Measurements from ENCODE around the gene SELENOV.
A peak's percentile ranks its signal among the peaks of the same experiment; 100 is the strongest.

The SELENOV gene

DNA sequence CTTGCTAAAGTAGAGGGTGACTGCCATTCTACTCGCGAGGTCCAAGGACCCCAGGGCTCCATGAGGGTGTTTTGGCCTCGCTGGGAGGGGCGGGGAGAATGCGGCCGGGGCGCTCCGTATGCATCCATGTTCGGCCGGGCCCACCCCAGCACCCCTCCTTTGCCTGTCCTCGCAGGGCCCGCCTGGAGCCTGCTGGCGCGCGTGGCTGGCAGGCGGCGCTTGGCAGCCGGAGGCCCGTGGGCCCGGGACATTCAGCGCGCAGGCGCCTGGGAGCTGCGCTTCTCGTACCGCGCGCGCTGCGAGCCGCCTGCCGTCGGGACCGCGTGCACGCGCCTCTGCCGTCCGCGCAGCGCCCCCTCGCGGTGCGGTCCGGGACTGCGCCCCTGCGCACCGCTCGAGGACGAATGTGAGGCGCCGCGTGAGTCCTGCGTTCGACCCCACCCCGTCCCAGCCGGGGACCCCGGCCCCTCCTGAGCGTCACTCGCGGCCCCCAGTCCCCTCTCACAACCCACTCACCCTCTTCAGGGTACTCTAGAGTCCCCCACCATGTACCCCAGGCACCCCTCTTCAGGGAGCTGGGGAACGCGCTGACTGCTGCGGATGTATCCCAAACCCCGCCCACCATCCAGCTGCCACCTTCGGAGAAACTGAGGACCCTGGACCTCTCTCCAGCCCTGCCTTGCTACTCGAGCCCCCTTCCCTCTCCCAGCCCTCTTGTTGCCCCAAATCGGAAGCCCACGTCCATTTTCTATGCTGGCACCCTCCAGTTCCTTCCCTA lies 12.1 kb upstream of the SELENOV start:
- peak overlapping the region; percentile 50 for H4K12ac ChIP-seq (ENCODE audit: low read depth, low read length)
- H3K9me3 ChIP-seq (ENCODE audit: insufficient read depth, low read depth, low read length) = peaks cover 16% of the 10 kb centered on the region
- H2BK12ac ChIP-seq (ENCODE audit: low read length) = no peak overlapping the region
- peak overlapping the region; percentile 92 for H2AFZ ChIP-seq (ENCODE audit: insufficient read depth, low read length, poor library complexity)
- H2BK5ac ChIP-seq (ENCODE audit: low read depth, low read length, poor library complexity) = no peak overlapping the region
- H4K8ac ChIP-seq (ENCODE audit: low read depth, low read length) = peak overlapping the region; percentile 65
- H3K79me1 ChIP-seq (ENCODE audit: low read length) = peaks cover 2% of the 10 kb centered on the region
- no peak overlapping the region for H3K4ac ChIP-seq (ENCODE audit: low read depth, low read length)
- H3K18ac ChIP-seq (ENCODE audit: low read length) = no peak overlapping the region
- H3K4me3 ChIP-seq (ENCODE audit: low read depth, low read length) = no peak overlapping the region
- H3K27ac ChIP-seq (ENCODE audit: low read depth, low read length) = no peak overlapping the region
- H3K4me2 ChIP-seq (ENCODE audit: low read length) = peak overlapping the region; percentile 40
- no peak overlapping the region for H3K23ac ChIP-seq (ENCODE audit: low read length)
- no peak overlapping the region for H3K14ac ChIP-seq (ENCODE audit: low read length)
- peak; percentile 77 to 85 for DNase-seq
- H2BK120ac ChIP-seq (ENCODE audit: insufficient read depth, low read length, poor library complexity) = no peak overlapping the region
- no peak overlapping the region for H3K9ac ChIP-seq (ENCODE audit: low read length)
- no peak overlapping the region for H4K91ac ChIP-seq (ENCODE audit: low read depth, low read length)
- no peaks in the 10 kb centered on the region for H3K79me2 ChIP-seq (ENCODE audit: control insufficient read depth, insufficient read depth, low read length, poor library complexity)
- H2AK5ac ChIP-seq (ENCODE audit: low read length) = no peak overlapping the region
- peaks cover 47% of the 10 kb centered on the region for H3K27me3 ChIP-seq (ENCODE audit: insufficient read depth, low read length)
- no CpG with 5 or more reads among the region's 69 CpGs for WGBS (ENCODE audit: extremely low coverage, insufficient coverage, insufficient read length)
- peaks cover 11 to 15% of the 10 kb centered on the region in 2 experiments for H3K4me1 ChIP-seq (ENCODE audit: control insufficient read depth in 1 of 2, insufficient read depth in 2 of 2, low read length in 2 of 2)
- no peaks in the 10 kb centered on the region for H3K36me3 ChIP-seq (ENCODE audit: control insufficient read depth in 1 of 2, insufficient read depth in 2 of 2, low read length in 2 of 2)

DNA sequence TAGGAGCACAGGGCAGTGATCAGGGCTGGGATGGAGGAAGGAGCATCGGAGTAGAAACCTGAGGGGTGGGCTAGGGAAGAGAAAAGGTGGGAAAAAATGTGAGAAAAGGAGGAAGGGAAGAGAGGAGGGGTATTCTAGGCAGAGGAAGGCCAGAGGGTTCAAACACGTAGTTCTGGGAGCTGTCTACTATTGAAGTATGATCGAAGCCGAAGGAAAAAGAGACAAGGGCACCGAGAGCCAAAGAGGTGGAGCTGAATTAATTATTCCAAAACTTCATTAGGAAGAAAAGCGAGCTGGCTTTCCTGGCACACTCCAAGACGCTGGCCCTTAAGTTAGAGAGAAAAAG lies 8.4 kb upstream of the SELENOV start:
- Histone ChIP-seq H3K36me3 (ENCODE audit: control insufficient read depth in 1 of 2, insufficient read depth in 2 of 2, low read length in 2 of 2) (no peaks in the 10 kb centered on the region), H3K27me3 (ENCODE audit: insufficient read depth, low read length) (peaks cover 33% of the 10 kb centered on the region), H3K79me1 (ENCODE audit: low read length) (peaks cover 2% of the 10 kb centered on the region), H3K18ac (ENCODE audit: low read length) (no peak overlapping the region), H2BK12ac (ENCODE audit: low read length) (no peak overlapping the region), H3K79me2 (ENCODE audit: control insufficient read depth, insufficient read depth, low read length, poor library complexity) (no peaks in the 10 kb centered on the region), H3K4ac (ENCODE audit: low read depth, low read length) (no peak overlapping the region), H3K4me1 (ENCODE audit: control insufficient read depth in 1 of 2, insufficient read depth in 2 of 2, low read length in 2 of 2) (peaks cover 6 to 8% of the 10 kb centered on the region in 2 experiments), H2BK120ac (ENCODE audit: insufficient read depth, low read length, poor library complexity) (no peak overlapping the region), H4K8ac (ENCODE audit: low read depth, low read length) (no peak overlapping the region), H2BK5ac (ENCODE audit: low read depth, low read length, poor library complexity) (no peak overlapping the region), H2AK5ac (ENCODE audit: low read length) (no peak overlapping the region), H3K27ac (ENCODE audit: low read depth, low read length) (no peak overlapping the region), H4K91ac (ENCODE audit: low read depth, low read length) (no peak overlapping the region), H3K14ac (ENCODE audit: low read length) (no peak overlapping the region), H3K4me2 (ENCODE audit: low read length) (peak overlapping the region; percentile 90), H3K9ac (ENCODE audit: low read length) (no peak overlapping the region), H3K4me3 (ENCODE audit: low read depth, low read length) (no peak overlapping the region), H3K23ac (ENCODE audit: low read length) (no peak overlapping the region), H3K9me3 (ENCODE audit: insufficient read depth, low read depth, low read length) (peaks cover 16% of the 10 kb centered on the region), H4K12ac (ENCODE audit: low read depth, low read length) (no peak overlapping the region), H2AFZ (ENCODE audit: insufficient read depth, low read length, poor library complexity) (peak overlapping the region; percentile 55)
- no peak for DNase-seq
- WGBS (ENCODE audit: extremely low coverage, insufficient coverage, insufficient read length) = no CpG with 5 or more reads among the region's 7 CpGs

DNA sequence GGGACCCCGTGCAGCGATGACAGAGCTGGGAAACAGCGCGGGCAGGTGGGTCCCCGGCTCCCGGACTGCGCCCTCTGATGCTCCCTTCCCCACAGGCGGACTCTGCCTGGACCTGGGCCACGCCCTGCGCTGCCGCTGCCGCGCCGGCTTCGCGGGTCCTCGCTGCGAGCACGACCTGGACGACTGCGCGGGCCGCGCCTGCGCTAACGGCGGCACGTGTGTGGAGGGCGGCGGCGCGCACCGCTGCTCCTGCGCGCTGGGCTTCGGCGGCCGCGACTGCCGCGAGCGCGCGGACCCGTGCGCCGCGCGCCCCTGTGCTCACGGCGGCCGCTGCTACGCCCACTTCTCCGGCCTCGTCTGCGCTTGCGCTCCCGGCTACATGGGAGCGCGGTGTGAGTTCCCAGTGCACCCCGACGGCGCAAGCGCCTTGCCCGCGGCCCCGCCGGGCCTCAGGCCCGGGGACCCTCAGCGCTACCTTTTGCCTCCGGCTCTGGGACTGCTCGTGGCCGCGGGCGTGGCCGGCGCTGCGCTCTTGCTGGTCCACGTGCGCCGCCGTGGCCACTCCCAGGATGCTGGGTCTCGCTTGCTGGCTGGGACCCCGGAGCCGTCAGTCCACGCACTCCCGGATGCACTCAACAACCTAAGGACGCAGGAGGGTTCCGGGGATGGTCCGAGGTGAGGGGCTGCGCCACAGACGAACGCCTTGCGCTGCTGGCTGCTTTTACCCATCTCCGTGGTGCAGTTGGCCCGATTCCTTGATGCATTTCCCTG lies 7.8 kb upstream of the SELENOV start:
- Histone ChIP-seq H3K14ac (ENCODE audit: low read length) (no peak overlapping the region), H3K79me2 (ENCODE audit: control insufficient read depth, insufficient read depth, low read length, poor library complexity) (no peaks in the 10 kb centered on the region), H3K4me2 (ENCODE audit: low read length) (peak overlapping the region; percentile 90), H3K4me3 (ENCODE audit: low read depth, low read length) (peak overlapping the region; percentile 50), H3K9me3 (ENCODE audit: insufficient read depth, low read depth, low read length) (peaks cover 16% of the 10 kb centered on the region), H3K27ac (ENCODE audit: low read depth, low read length) (no peak overlapping the region), H4K8ac (ENCODE audit: low read depth, low read length) (peak overlapping the region; percentile 34), H2BK5ac (ENCODE audit: low read depth, low read length, poor library complexity) (no peak overlapping the region), H2AK5ac (ENCODE audit: low read length) (no peak overlapping the region), H2BK120ac (ENCODE audit: insufficient read depth, low read length, poor library complexity) (no peak overlapping the region), H2AFZ (ENCODE audit: insufficient read depth, low read length, poor library complexity) (peak overlapping the region; percentile 55), H4K12ac (ENCODE audit: low read depth, low read length) (no peak overlapping the region), H3K79me1 (ENCODE audit: low read length) (peaks cover 2% of the 10 kb centered on the region), H3K4me1 (ENCODE audit: control insufficient read depth in 1 of 2, insufficient read depth in 2 of 2, low read length in 2 of 2) (peaks cover 6 to 8% of the 10 kb centered on the region in 2 experiments), H3K18ac (ENCODE audit: low read length) (no peak overlapping the region), H3K9ac (ENCODE audit: low read length) (no peak overlapping the region), H3K23ac (ENCODE audit: low read length) (no peak overlapping the region), H3K36me3 (ENCODE audit: control insufficient read depth in 1 of 2, insufficient read depth in 2 of 2, low read length in 2 of 2) (no peaks in the 10 kb centered on the region), H3K4ac (ENCODE audit: low read depth, low read length) (no peak overlapping the region), H2BK12ac (ENCODE audit: low read length) (no peak overlapping the region), H3K27me3 (ENCODE audit: insufficient read depth, low read length) (peaks cover 33% of the 10 kb centered on the region), H4K91ac (ENCODE audit: low read depth, low read length) (no peak overlapping the region)
- WGBS (ENCODE audit: extremely low coverage, insufficient coverage, insufficient read length) = no CpG with 5 or more reads among the region's 96 CpGs
- peak; percentile 35 to 61 for DNase-seq

DNA sequence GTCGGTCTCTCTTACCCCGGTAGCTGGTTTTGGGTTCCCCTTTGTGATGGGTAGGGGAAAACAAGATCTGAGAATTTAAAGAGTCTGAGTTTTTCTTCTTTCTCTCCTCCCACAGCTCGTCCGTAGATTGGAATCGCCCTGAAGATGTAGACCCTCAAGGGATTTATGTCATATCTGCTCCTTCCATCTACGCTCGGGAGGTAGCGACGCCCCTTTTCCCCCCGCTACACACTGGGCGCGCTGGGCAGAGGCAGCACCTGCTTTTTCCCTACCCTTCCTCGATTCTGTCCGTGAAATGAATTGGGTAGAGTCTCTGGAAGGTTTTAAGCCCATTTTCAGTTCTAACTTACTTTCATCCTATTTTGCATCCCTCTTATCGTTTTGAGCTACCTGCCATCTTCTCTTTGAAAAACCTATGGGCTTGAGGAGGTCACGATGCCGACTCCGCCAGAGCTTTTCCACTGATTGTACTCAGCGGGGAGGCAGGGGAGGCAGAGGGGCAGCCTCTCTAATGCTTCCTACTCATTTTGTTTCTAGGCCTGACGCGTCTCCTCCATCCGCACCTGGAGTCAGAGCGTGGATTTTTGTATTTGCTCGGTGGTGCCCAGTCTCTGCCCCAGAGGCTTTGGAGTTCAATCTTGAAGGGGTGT lies 7.1 kb upstream of the SELENOV start:
- H3K27me3 ChIP-seq (ENCODE audit: insufficient read depth, low read length) = peaks cover 33% of the 10 kb centered on the region

More for the DNA sequence above, 7.1 kb upstream of the SELENOV start:
- Histone ChIP-seq H3K4me3 (ENCODE audit: low read depth, low read length) (no peak overlapping the region), H2BK12ac (ENCODE audit: low read length) (no peak overlapping the region), H2AK5ac (ENCODE audit: low read length) (no peak overlapping the region), H3K79me2 (ENCODE audit: control insufficient read depth, insufficient read depth, low read length, poor library complexity) (no peaks in the 10 kb centered on the region), H2BK5ac (ENCODE audit: low read depth, low read length, poor library complexity) (no peak overlapping the region), H3K14ac (ENCODE audit: low read length) (no peak overlapping the region), H3K36me3 (ENCODE audit: control insufficient read depth in 1 of 2, insufficient read depth in 2 of 2, low read length in 2 of 2) (no peaks in the 10 kb centered on the region), H3K18ac (ENCODE audit: low read length) (no peak overlapping the region), H3K27ac (ENCODE audit: low read depth, low read length) (no peak overlapping the region), H3K79me1 (ENCODE audit: low read length) (no peaks in the 10 kb centered on the region), H2BK120ac (ENCODE audit: insufficient read depth, low read length, poor library complexity) (no peak overlapping the region), H2AFZ (ENCODE audit: insufficient read depth, low read length, poor library complexity) (peak overlapping the region; percentile 55), H4K8ac (ENCODE audit: low read depth, low read length) (peak overlapping the region; percentile 34), H3K9me3 (ENCODE audit: insufficient read depth, low read depth, low read length) (peaks cover 13% of the 10 kb centered on the region), H3K23ac (ENCODE audit: low read length) (no peak overlapping the region), H3K4me2 (ENCODE audit: low read length) (peak overlapping the region; percentile 90), H4K12ac (ENCODE audit: low read depth, low read length) (no peak overlapping the region), H3K9ac (ENCODE audit: low read length) (no peak overlapping the region), H4K91ac (ENCODE audit: low read depth, low read length) (no peak overlapping the region), H3K4ac (ENCODE audit: low read depth, low read length) (no peak overlapping the region), H3K4me1 (ENCODE audit: control insufficient read depth in 1 of 2, insufficient read depth in 2 of 2, low read length in 2 of 2) (peaks cover 3 to 7% of the 10 kb centered on the region in 2 experiments)
- WGBS (ENCODE audit: extremely low coverage, insufficient coverage, insufficient read length) = no CpG with 5 or more reads among the region's 24 CpGs
- no peak for DNase-seq

All from trophoblast cell (in vitro differentiated cells and primary cell).